ENCODE data around the gene MICU1. TPM values are rescaled to one million over a fixed set of nuclear protein-coding genes. Genes with fewer than 3 reads are reported as not detected.
"Not testable (repeated sequence)": the region's sequence is repeated elsewhere in the genome, so short reads cannot be mapped to it uniquely, and the experiment has no call there.

Gene MICU1
- total RNA-seq, 2 donors from 2014 or later = 36.6 to 37.6 TPM

DNA sequence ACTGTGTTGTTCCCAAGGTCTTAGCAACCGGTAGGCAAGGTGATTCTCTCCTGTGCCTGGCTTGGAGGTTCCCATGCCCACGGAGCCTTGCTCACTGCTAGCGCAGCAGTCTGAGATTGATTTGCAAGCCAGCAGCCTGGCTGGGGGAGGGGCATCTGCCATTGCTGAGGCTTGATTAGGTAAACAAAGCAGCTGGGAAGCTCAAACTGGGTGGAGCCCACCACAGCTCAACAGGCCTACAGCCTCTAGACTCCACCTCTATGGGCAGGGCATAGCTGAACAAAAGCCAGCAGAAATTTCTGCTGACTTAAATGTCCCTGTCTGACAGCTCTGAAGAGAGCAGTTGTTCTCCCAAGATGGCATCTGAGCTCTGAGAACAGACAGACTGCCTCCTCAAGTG lies 230.3 kb downstream of the MICU1 start:
- not testable (repeated sequence) for H3K27me3 Mint-ChIP-seq (ENCODE audit: low read depth); H3K9me3 Mint-ChIP-seq; H3K4me3 Mint-ChIP-seq; DNase-seq; ATAC-seq (replicated peaks in 1 of 2); H3K27ac Mint-ChIP-seq; H3K36me3 Mint-ChIP-seq (ENCODE audit: insufficient read depth in 2 of 2); H3K4me1 Mint-ChIP-seq (ENCODE audit: low read depth)

- no peaks in the 10 kb centered on the region for H3K4me1 Mint-ChIP-seq (ENCODE audit: low read depth)
- H3K27me3 Mint-ChIP-seq (ENCODE audit: low read depth) = no peaks in the 10 kb centered on the region
Measured at GRCh38 chr10:72392571-72392970, 233.3 kb downstream of the MICU1 start.

GRCh38 chr10:72390764-72391163 lies 235.1 kb downstream of the MICU1 start:
- Mint-ChIP-seq H3K9me3 (no peaks in the 10 kb centered on the region), H3K36me3 (ENCODE audit: insufficient read depth in 2 of 2) (no peaks in the 10 kb centered on the region), H3K27me3 (ENCODE audit: low read depth) (no peaks in the 10 kb centered on the region), H3K4me3 (no peak overlapping the region), H3K4me1 (ENCODE audit: low read depth) (no peaks in the 10 kb centered on the region), H3K27ac (no peak overlapping the region)
- DNase-seq (no peak), ATAC-seq (replicated peaks in 1 of 2) (no peak)

More at GRCh38 chr10:72392571-72392970, 233.3 kb downstream of the MICU1 start:
- Mint-ChIP-seq H3K9me3 (no peaks in the 10 kb centered on the region), H3K27ac (no peak overlapping the region), H3K4me3 (no peak overlapping the region), H3K36me3 (ENCODE audit: insufficient read depth in 2 of 2) (peaks cover 0 to 4% of the 10 kb centered on the region in 2 donors)
- DNase-seq (no peak), ATAC-seq (replicated peaks in 1 of 2) (no peak)

- Mint-ChIP-seq H3K4me3 (no peak overlapping the region), H3K4me1 (ENCODE audit: low read depth) (no peaks in the 10 kb centered on the region), H3K36me3 (ENCODE audit: insufficient read depth in 2 of 2) (no peaks in the 10 kb centered on the region), H3K9me3 (no peaks in the 10 kb centered on the region), H3K27ac (no peak overlapping the region), H3K27me3 (ENCODE audit: low read depth) (no peaks in the 10 kb centered on the region)
- ATAC-seq (replicated peaks in 1 of 2) = no peak
- no peak for DNase-seq
Measured at GRCh38 chr10:72389716-72390115, 236.2 kb downstream of the MICU1 start.

GRCh38 chr10:72389014-72389413 lies 236.9 kb downstream of the MICU1 start:
- Mint-ChIP-seq H3K36me3 (ENCODE audit: insufficient read depth in 2 of 2) (no peaks in the 10 kb centered on the region), H3K9me3 (no peaks in the 10 kb centered on the region), H3K4me3 (no peak overlapping the region), H3K27ac (no peak overlapping the region), H3K4me1 (ENCODE audit: low read depth) (no peaks in the 10 kb centered on the region), H3K27me3 (ENCODE audit: low read depth) (no peaks in the 10 kb centered on the region)
- no peak for ATAC-seq (replicated peaks in 1 of 2)
- no peak for DNase-seq

GRCh38 chr10:72388062-72388461 lies 237.8 kb downstream of the MICU1 start:
- Mint-ChIP-seq H3K4me3 (no peak overlapping the region), H3K36me3 (ENCODE audit: insufficient read depth in 2 of 2) (no peaks in the 10 kb centered on the region), H3K9me3 (no peaks in the 10 kb centered on the region), H3K4me1 (ENCODE audit: low read depth) (no peaks in the 10 kb centered on the region), H3K27ac (no peak overlapping the region), H3K27me3 (ENCODE audit: low read depth) (no peaks in the 10 kb centered on the region)
- DNase-seq (no peak), ATAC-seq (replicated peaks in 1 of 2) (no peak)

GRCh38 chr10:72386916-72387586 lies 238.8 kb downstream of the MICU1 start:
- no peaks in the 10 kb centered on the region for H3K27me3 Mint-ChIP-seq (ENCODE audit: low read depth)
- no peaks in the 10 kb centered on the region for H3K9me3 Mint-ChIP-seq
- ATAC-seq (replicated peaks in 1 of 2) (no peak), DNase-seq (no peak)
- H3K27ac Mint-ChIP-seq = no peak overlapping the region
- no peaks in the 10 kb centered on the region for H3K4me1 Mint-ChIP-seq (ENCODE audit: low read depth)
- H3K36me3 Mint-ChIP-seq (ENCODE audit: insufficient read depth in 2 of 2) = no peaks in the 10 kb centered on the region
- no peak overlapping the region for H3K4me3 Mint-ChIP-seq

GRCh38 chr10:72385724-72386123 lies 240.2 kb downstream of the MICU1 start:
- Mint-ChIP-seq H3K9me3 (no peaks in the 10 kb centered on the region), H3K27ac (no peak overlapping the region), H3K27me3 (ENCODE audit: low read depth) (no peaks in the 10 kb centered on the region), H3K4me3 (no peak overlapping the region), H3K4me1 (ENCODE audit: low read depth) (no peaks in the 10 kb centered on the region), H3K36me3 (ENCODE audit: insufficient read depth in 2 of 2) (no peaks in the 10 kb centered on the region)
- DNase-seq = no peak
- no peak for ATAC-seq (replicated peaks in 1 of 2)

- not testable (repeated sequence) for H3K4me1 Mint-ChIP-seq (ENCODE audit: low read depth); ATAC-seq (replicated peaks in 1 of 2); H3K9me3 Mint-ChIP-seq; DNase-seq; H3K36me3 Mint-ChIP-seq (ENCODE audit: insufficient read depth in 2 of 2); H3K27me3 Mint-ChIP-seq (ENCODE audit: low read depth); H3K4me3 Mint-ChIP-seq; H3K27ac Mint-ChIP-seq
Measured at GRCh38 chr10:72384982-72385381, 240.9 kb downstream of the MICU1 start.

DNA sequence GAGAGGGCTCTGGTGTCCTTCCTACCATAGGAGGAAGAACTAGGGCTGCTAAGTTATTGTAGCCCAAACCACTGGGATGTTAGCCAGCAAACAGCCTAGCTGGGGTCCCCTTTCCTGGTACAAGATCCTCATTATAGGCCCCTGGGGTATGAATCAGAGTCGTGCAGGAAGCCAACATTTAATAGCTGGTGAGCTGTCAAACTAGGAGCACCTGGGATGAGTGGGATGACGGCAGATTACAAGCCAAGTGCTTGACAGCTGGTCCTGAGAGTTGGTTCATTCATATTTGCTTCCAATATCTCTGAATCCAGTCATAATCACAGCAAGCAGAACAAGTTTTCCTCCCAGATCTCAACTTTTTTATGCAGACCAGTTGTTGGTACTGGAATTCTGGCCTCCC lies 246.1 kb downstream of the MICU1 start:
- Mint-ChIP-seq H3K27me3 (ENCODE audit: low read depth) (no peaks in the 10 kb centered on the region), H3K9me3 (no peaks in the 10 kb centered on the region), H3K27ac (no peak overlapping the region), H3K4me1 (ENCODE audit: low read depth) (peaks cover 8% of the 10 kb centered on the region), H3K36me3 (ENCODE audit: insufficient read depth in 2 of 2) (peaks cover 0 to 1% of the 10 kb centered on the region in 2 donors), H3K4me3 (no peak overlapping the region)
- DNase-seq (no peak), ATAC-seq (replicated peaks in 1 of 2) (no peak)

GRCh38 chr10:72379062-72379461 lies 246.8 kb downstream of the MICU1 start:
- ATAC-seq (replicated peaks in 1 of 2) = peak; percentile 65 to 76
- Mint-ChIP-seq H3K36me3 (ENCODE audit: insufficient read depth in 2 of 2) (peaks cover 0 to 1% of the 10 kb centered on the region in 2 donors), H3K9me3 (no peaks in the 10 kb centered on the region), H3K27ac (peak overlapping the region; percentile 21), H3K4me3 (no peak overlapping the region), H3K4me1 (ENCODE audit: low read depth) (peaks cover 8% of the 10 kb centered on the region), H3K27me3 (ENCODE audit: low read depth) (no peaks in the 10 kb centered on the region)
- DNase-seq = no peak

DNA sequence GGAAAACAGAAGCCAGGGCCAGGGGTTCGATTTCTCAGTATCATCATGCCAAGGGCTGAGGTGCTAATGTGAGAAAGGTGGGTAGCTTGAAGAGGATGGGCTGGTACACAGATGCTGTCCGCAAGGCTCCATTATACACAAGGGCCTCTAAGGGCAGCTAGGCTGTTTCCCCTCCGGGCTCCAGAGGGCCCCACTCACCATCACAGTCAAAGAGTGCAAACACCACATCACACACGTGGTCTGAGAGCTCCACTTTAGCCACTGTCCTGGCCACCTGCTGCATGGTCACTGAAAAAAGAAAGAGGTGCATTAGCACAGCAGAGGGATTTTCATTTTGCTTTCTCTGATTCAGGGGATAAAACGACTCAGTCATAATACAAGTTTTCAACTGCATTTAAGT lies 250.3 kb downstream of the MICU1 start:
- Mint-ChIP-seq H3K4me3 (no peak overlapping the region), H3K4me1 (ENCODE audit: low read depth) (peaks cover 10% of the 10 kb centered on the region), H3K27me3 (ENCODE audit: low read depth) (no peaks in the 10 kb centered on the region), H3K27ac (no peak overlapping the region), H3K36me3 (ENCODE audit: insufficient read depth in 2 of 2) (peaks cover 0 to 1% of the 10 kb centered on the region in 2 donors), H3K9me3 (no peaks in the 10 kb centered on the region)
- ATAC-seq (replicated peaks in 1 of 2) (no peak), DNase-seq (no peak)

GRCh38 chr10:72375173-72375572 lies 250.7 kb downstream of the MICU1 start:
- Mint-ChIP-seq H3K27me3 (ENCODE audit: low read depth) (no peaks in the 10 kb centered on the region), H3K4me3 (no peak overlapping the region), H3K9me3 (no peaks in the 10 kb centered on the region)

GRCh38 chr10:72370201-72370722 lies 255.6 kb downstream of the MICU1 start:
- DNase-seq = peak; percentile 27 to 30
- ATAC-seq (replicated peaks in 1 of 2) = peak; percentile 87 to 91
- no peaks in the 10 kb centered on the region for H3K27me3 Mint-ChIP-seq (ENCODE audit: low read depth)
- H3K4me3 Mint-ChIP-seq = peak overlapping the region in 1 of 2 donors; percentile 19
- peaks cover 17% of the 10 kb centered on the region for H3K4me1 Mint-ChIP-seq (ENCODE audit: low read depth)
- H3K36me3 Mint-ChIP-seq (ENCODE audit: insufficient read depth in 2 of 2) = peaks cover 0 to under 1% of the 10 kb centered on the region in 2 donors
- peak overlapping the region; percentile 45 for H3K27ac Mint-ChIP-seq
- no peaks in the 10 kb centered on the region for H3K9me3 Mint-ChIP-seq

More at GRCh38 chr10:72375173-72375572, 250.7 kb downstream of the MICU1 start:
- DNase-seq (no peak), ATAC-seq (replicated peaks in 1 of 2) (no peak)
- H3K36me3 Mint-ChIP-seq (ENCODE audit: insufficient read depth in 2 of 2) = peaks cover 0 to 1% of the 10 kb centered on the region in 2 donors
- peaks cover 14% of the 10 kb centered on the region for H3K4me1 Mint-ChIP-seq (ENCODE audit: low read depth)
- no peak overlapping the region for H3K27ac Mint-ChIP-seq
